H1 (cell line): Measurements from ENCODE around the gene WASHC4.

Experiments used
- JUN ChIP-seq: IDR thresholded peaks from 2 replicates; pipeline ENCODE4 v1.6.1; 2011; ENCODE audit warnings: low read depth, mild to moderate bottlenecking, improper control_type of control experiment, low read length
- SUZ12 ChIP-seq: fragments of 200-600 bp; sonication (generic); IDR thresholded peaks from 2 replicates; pipeline ENCODE4 v1.6.1; 2012; ENCODE audit warnings: mild to moderate bottlenecking, inconsistent platforms, low read length, moderate library complexity, mixed read lengths
- TAF1 ChIP-seq: IDR thresholded peaks from 2 replicates; pipeline ENCODE4 v1.6.1; 2011; ENCODE audit warnings: mild to moderate bottlenecking, low read depth, low read length
- TF ChIP-seq, protein P1 (sequence below): IDR thresholded peaks from 2 replicates; pipeline ENCODE4 v1.6.1; 2012; ENCODE audit warnings: inconsistent platforms
- TF ChIP-seq, protein P2 (sequence below), 3 experiments: IDR thresholded peaks; 1 replicate in 2 of 3; 2 replicates in 1 of 3; pipeline versions ENCODE4 v1.5.1 to v1.6.1; 2011; ENCODE audit warnings: low read length in 3 of 3, mild to moderate bottlenecking in 3 of 3, inconsistent platforms in 2 of 3, low read depth in 1 of 3, moderate library complexity in 1 of 3; ENCODE audit not compliant: insufficient read depth in 1 of 3; ENCODE audit errors: control extremely low read depth in 1 of 3

DNA sequence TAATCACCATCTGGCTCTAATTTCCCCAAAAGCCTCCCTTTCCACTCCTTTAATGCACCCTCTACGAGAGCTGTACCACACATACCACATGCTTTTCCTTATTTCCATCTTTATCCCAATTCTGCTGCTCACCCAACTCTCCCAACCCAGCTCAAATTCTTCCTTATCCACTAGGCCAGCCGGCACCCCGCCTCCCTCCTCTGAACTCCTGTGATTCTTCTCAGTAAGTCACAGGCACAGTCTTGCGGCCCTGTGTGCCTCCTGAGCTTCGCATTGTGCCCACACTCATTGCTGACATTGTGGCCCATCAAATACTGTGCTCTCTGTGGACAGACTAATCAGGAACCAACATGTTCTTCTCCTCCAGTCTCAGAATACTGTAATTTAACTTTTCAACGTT lies 83.0 kb downstream of the WASHC4 start:
- TF ChIP-seq, protein P1, sequence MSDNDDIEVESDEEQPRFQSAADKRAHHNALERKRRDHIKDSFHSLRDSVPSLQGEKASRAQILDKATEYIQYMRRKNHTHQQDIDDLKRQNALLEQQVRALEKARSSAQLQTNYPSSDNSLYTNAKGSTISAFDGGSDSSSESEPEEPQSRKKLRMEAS, result no peak
- TF ChIP-seq TAF1 (no peak), JUN (no peak), SUZ12 (no peak)
- TF ChIP-seq, protein P2, sequence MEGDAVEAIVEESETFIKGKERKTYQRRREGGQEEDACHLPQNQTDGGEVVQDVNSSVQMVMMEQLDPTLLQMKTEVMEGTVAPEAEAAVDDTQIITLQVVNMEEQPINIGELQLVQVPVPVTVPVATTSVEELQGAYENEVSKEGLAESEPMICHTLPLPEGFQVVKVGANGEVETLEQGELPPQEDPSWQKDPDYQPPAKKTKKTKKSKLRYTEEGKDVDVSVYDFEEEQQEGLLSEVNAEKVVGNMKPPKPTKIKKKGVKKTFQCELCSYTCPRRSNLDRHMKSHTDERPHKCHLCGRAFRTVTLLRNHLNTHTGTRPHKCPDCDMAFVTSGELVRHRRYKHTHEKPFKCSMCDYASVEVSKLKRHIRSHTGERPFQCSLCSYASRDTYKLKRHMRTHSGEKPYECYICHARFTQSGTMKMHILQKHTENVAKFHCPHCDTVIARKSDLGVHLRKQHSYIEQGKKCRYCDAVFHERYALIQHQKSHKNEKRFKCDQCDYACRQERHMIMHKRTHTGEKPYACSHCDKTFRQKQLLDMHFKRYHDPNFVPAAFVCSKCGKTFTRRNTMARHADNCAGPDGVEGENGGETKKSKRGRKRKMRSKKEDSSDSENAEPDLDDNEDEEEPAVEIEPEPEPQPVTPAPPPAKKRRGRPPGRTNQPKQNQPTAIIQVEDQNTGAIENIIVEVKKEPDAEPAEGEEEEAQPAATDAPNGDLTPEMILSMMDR (IDR thresholded peaks at IDR 0.05; ENCODE audit: control extremely low read depth in 1 of 3, insufficient read depth in 1 of 3, low read depth in 1 of 3, low read length in 3 of 3), result no peak
